HEK293 (cell line): ENCODE data around the gene POLD1.
A peak's percentile ranks its signal among the peaks of the same experiment; 100 is the strongest.

Experiments
- CTCF ChIA-PET: fragments of 350-600 bp; formaldehyde crosslinking; extraction: SDS; loops from one replicate; lab custom pipeline; 2021; ENCODE audit warnings: antibody characterized with exemption; lab: Yijun Ruan, JAX
- POLR2A ChIA-PET: fragments of 300-600 bp; formaldehyde crosslinking; extraction: SDS; loops from one replicate; lab custom pipeline; 2020; ENCODE audit warnings: antibody characterized with exemption, inconsistent platforms; lab: Yijun Ruan, JAX
- H3K27ac ChIP-seq: fragments of 200-500 bp; sonication (Bioruptor generic); 2 replicates; pipeline ENCODE4 v1.5.1; 2014; ENCODE audit warnings: low read depth, low read length, control low read depth, inconsistent platforms; ENCODE audit errors: extremely low read depth
- H3K36me3 ChIP-seq, 2 experiments: fragments of 200-500 bp in 1 of 2; sonication (Bioruptor generic) in 1 of 2; 1 replicate in 1 of 2; 2 replicates in 1 of 2; pipeline ENCODE4 v1.5.1; 2014 to 2017; ENCODE audit warnings: inconsistent platforms in 2 of 2, low read length in 2 of 2; ENCODE audit not compliant: control insufficient read depth in 2 of 2, insufficient read depth in 1 of 2
- H3K4me1 ChIP-seq: fragments of 200-500 bp; sonication (Bioruptor generic); 2 replicates; pipeline ENCODE4 v1.5.1; 2014; ENCODE audit warnings: mild to moderate bottlenecking, low read length, inconsistent platforms; ENCODE audit not compliant: control insufficient read depth, insufficient read depth
- H3K4me3 ChIP-seq: 2 replicates; pipeline ENCODE4 v1.5.1; 2011; ENCODE audit warnings: low read depth, mild to moderate bottlenecking, control low read depth, low read length, moderate library complexity
- H3K9me3 ChIP-seq: fragments of 200-500 bp; sonication (Bioruptor generic); 2 replicates; pipeline ENCODE4 v1.5.1; 2014; ENCODE audit warnings: low read depth, low read length, inconsistent platforms; ENCODE audit not compliant: control insufficient read depth, insufficient read depth
- EGR2 ChIP-seq: fragments of 450-650 bp; formaldehyde crosslinking; IDR thresholded peaks from 2 replicates; pipeline ENCODE4 v1.5.1; 2016; ENCODE audit warnings: low read depth, missing biosample characterization, missing genetic modification characterization
- HOXC10 ChIP-seq: sonication (generic); formaldehyde crosslinking; IDR thresholded peaks from 2 replicates; pipeline ENCODE4 v1.8.1; 2023; ENCODE audit warnings: mild to moderate bottlenecking, missing genetic modification reagents
- HOXD13 ChIP-seq: sonication (generic); formaldehyde crosslinking; IDR thresholded peaks from 2 replicates; pipeline ENCODE4 v1.8.0; 2022; ENCODE audit warnings: missing genetic modification reagents, borderline replicate concordance
- SCRT1 ChIP-seq: fragments of 450-650 bp; formaldehyde crosslinking; IDR thresholded peaks from 2 replicates; pipeline ENCODE4 v1.5.1; 2016; ENCODE audit warnings: missing biosample characterization, missing genetic modification characterization, borderline replicate concordance
- SCRT2 ChIP-seq: fragments of 450-650 bp; formaldehyde crosslinking; IDR thresholded peaks from 2 replicates; pipeline ENCODE4 v1.5.1; 2016; ENCODE audit warnings: missing biosample characterization, missing genetic modification characterization
- ZBTB17 ChIP-seq: fragments of 450-650 bp; formaldehyde crosslinking; IDR thresholded peaks from 2 replicates; pipeline ENCODE4 v1.5.1; 2016; ENCODE audit warnings: missing biosample characterization, missing genetic modification characterization
- ZBTB20 ChIP-seq: fragments of 450-650 bp; formaldehyde crosslinking; IDR thresholded peaks from 2 replicates; pipeline ENCODE4 v1.5.1; 2016; ENCODE audit warnings: missing biosample characterization, missing genetic modification characterization
- ZBTB48 ChIP-seq: fragments of 450-650 bp; formaldehyde crosslinking; IDR thresholded peaks from 2 replicates; pipeline ENCODE4 v1.5.1; 2016; ENCODE audit warnings: missing biosample characterization, missing genetic modification characterization
- ZBTB8A ChIP-seq: fragments of 450-650 bp; formaldehyde crosslinking; IDR thresholded peaks from 2 replicates; pipeline ENCODE4 v1.5.1; 2016; ENCODE audit warnings: missing biosample characterization, missing genetic modification characterization
- ZNF133 ChIP-seq: fragments of 450-650 bp; formaldehyde crosslinking; IDR thresholded peaks from 2 replicates; pipeline ENCODE4 v1.5.1; 2016; ENCODE audit warnings: missing biosample characterization, missing genetic modification characterization
- ZNF138 ChIP-seq: fragments of 450-650 bp; formaldehyde crosslinking; IDR thresholded peaks from 2 replicates; pipeline ENCODE4 v1.5.1; 2016; ENCODE audit warnings: missing biosample characterization, missing genetic modification characterization, borderline replicate concordance
- ZNF169 ChIP-seq: fragments of 450-650 bp; formaldehyde crosslinking; IDR thresholded peaks from 2 replicates; pipeline ENCODE4 v1.5.1; 2016; ENCODE audit warnings: missing biosample characterization, missing genetic modification characterization
- ZNF211 ChIP-seq: fragments of 450-650 bp; formaldehyde crosslinking; IDR thresholded peaks from 2 replicates; pipeline ENCODE4 v1.5.1; 2016; ENCODE audit warnings: low read depth, missing biosample characterization, missing genetic modification characterization
- ZNF311 ChIP-seq: fragments of 450-650 bp; formaldehyde crosslinking; IDR thresholded peaks from 2 replicates; pipeline ENCODE4 v1.5.1; 2017; ENCODE audit warnings: missing biosample characterization, missing genetic modification characterization, borderline replicate concordance
- ZNF335 ChIP-seq: fragments of 450-650 bp; formaldehyde crosslinking; conservative IDR thresholded peaks from 2 replicates; pipeline ENCODE4 v1.5.1; 2016; ENCODE audit warnings: missing biosample characterization, missing genetic modification characterization
- ZNF366 ChIP-seq: fragments of 450-650 bp; formaldehyde crosslinking; conservative IDR thresholded peaks from 2 replicates; pipeline ENCODE4 v1.5.1; 2016; ENCODE audit warnings: missing biosample characterization, missing genetic modification characterization
- ZNF416 ChIP-seq: fragments of 450-650 bp; formaldehyde crosslinking; IDR thresholded peaks from 2 replicates; pipeline ENCODE4 v1.5.1; 2016; ENCODE audit warnings: missing biosample characterization, missing genetic modification characterization
- ZNF623 ChIP-seq: fragments of 450-650 bp; formaldehyde crosslinking; IDR thresholded peaks from 2 replicates; pipeline ENCODE4 v1.5.1; 2016; ENCODE audit warnings: missing biosample characterization, missing genetic modification characterization
- ZNF776 ChIP-seq: fragments of 450-650 bp; formaldehyde crosslinking; IDR thresholded peaks from 2 replicates; pipeline ENCODE4 v1.5.0; 2017; ENCODE audit warnings: missing biosample characterization, missing genetic modification characterization, borderline replicate concordance
- ZNF791 ChIP-seq: fragments of 450-650 bp; formaldehyde crosslinking; IDR thresholded peaks from 2 replicates; pipeline ENCODE4 v1.5.1; 2016; ENCODE audit warnings: missing biosample characterization, missing genetic modification characterization
- ZNF837 ChIP-seq: fragments of 450-650 bp; formaldehyde crosslinking; IDR thresholded peaks from 2 replicates; pipeline ENCODE4 v1.5.1; 2016; ENCODE audit warnings: missing biosample characterization, missing genetic modification characterization
- ZXDB ChIP-seq: fragments of 450-650 bp; formaldehyde crosslinking; IDR thresholded peaks from 2 replicates; pipeline ENCODE4 v1.5.1; 2016; ENCODE audit warnings: missing biosample characterization, missing genetic modification characterization
- TF ChIP-seq, protein P1 (sequence below): fragments of 450-650 bp; formaldehyde crosslinking; IDR thresholded peaks from 2 replicates; pipeline ENCODE4; 2016; ENCODE audit warnings: missing biosample characterization, missing genetic modification characterization
- TF ChIP-seq, protein P2 (sequence below): fragments of 450-650 bp; formaldehyde crosslinking; IDR thresholded peaks from 2 replicates; pipeline ENCODE4 v1.5.1; 2016; ENCODE audit warnings: missing biosample characterization, missing genetic modification characterization
- TF ChIP-seq, protein P3 (sequence below): fragments of 450-650 bp; formaldehyde crosslinking; conservative IDR thresholded peaks from 2 replicates; pipeline ENCODE4 v1.5.1; 2016; ENCODE audit warnings: low read depth, missing biosample characterization, missing genetic modification characterization

POLD1 gene

GRCh38 chr19:50383001-50383851 lies 921 bp upstream of the POLD1 start:
- TF ChIP-seq, protein P1, sequence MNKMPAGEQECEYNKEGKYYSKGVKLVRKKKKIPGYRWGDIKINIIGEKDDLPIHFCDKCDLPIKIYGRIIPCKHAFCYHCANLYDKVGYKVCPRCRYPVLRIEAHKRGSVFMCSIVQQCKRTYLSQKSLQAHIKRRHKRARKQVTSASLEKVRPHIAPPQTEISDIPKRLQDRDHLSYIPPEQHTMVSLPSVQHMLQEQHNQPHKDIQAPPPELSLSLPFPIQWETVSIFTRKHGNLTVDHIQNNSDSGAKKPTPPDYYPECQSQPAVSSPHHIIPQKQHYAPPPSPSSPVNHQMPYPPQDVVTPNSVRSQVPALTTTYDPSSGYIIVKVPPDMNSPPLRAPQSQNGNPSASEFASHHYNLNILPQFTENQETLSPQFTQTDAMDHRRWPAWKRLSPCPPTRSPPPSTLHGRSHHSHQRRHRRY (tag by site-specific recombination), result no peak
- 0 out of 2 replicates have a peak, but pooled peaks have one; percentile 26 for TF ChIP-seq HOXD13 (CRISPR knock-in tag)
- 0 out of 2 replicates have a peak, but pooled peaks have one; percentile 33 for TF ChIP-seq HOXC10 (CRISPR knock-in tag)
- no peak for TF ChIP-seq ZNF311
- no peak for TF ChIP-seq ZBTB48 (tag by site-specific recombination)
- TF ChIP-seq ZNF366, result peak; percentile 70
- no peak for TF ChIP-seq ZNF837 (tag by site-specific recombination)
- TF ChIP-seq ZNF169 (tag by site-specific recombination), result no peak
- no peak for TF ChIP-seq ZNF211 (tag by site-specific recombination)
- TF ChIP-seq, all 188 proteins: peak for 3
- Histone ChIP-seq H3K27ac (peak overlapping the region; percentile 29), H3K9me3 (no peaks in the 10 kb centered on the region), H3K4me1 (0 out of 2 replicates have a peak, but pooled peaks cover 2% of the 10 kb centered on the region), H3K36me3 (peaks cover 25 to 68% of the 10 kb centered on the region in 2 experiments), H3K4me3 (peak overlapping the region; percentile 38)
- ChIA-PET POLR2A (interaction anchor here (0.5 to 2.2 kb wide), 15 partner anchors 7 to 888 kb away, joined by 3 to 22 read pairs (median 3); partner anchors contain the start of gene NR1H2), CTCF (interaction anchor here (0.7 to 1.3 kb wide), 3 partner anchors 77 to 1394 kb away, joined by 3 to 5 read pairs (median 5); no protein-coding TSS in a partner anchor)

GRCh38 chr19:50384685-50385535 lies 763 bp downstream of the POLD1 start:
- H3K4me1 ChIP-seq, result 0 out of 2 replicates have a peak, but pooled peaks cover 2% of the 10 kb centered on the region
- H3K9me3 ChIP-seq, result no peaks in the 10 kb centered on the region
- peak overlapping the region; percentile 61; the same call in 1 of the 2 replicates for H3K27ac ChIP-seq
- H3K4me3 ChIP-seq, result peak overlapping the region; percentile 85
- ChIA-PET CTCF (interaction anchor here (0.7 to 1.8 kb wide), 6 partner anchors 10 to 971 kb away, joined by 3 to 7 read pairs (median 5); no protein-coding TSS in a partner anchor), POLR2A (interaction anchor here (0.5 to 2.2 kb wide), 21 partner anchors 9 to 1650 kb away, joined by 3 to 22 read pairs (median 4); partner anchors contain the start of genes KCNC3, MYH14 and NR1H2)
- peaks cover 31 to 61% of the 10 kb centered on the region in 2 experiments for H3K36me3 ChIP-seq
- TF ChIP-seq ZBTB17 (tag by site-specific recombination) (0 out of 2 replicates have a peak, but pooled peaks have one; percentile 47), SCRT2 (tag by site-specific recombination) (peak; percentile 89), ZNF623 (tag by site-specific recombination) (0 out of 2 replicates have a peak, but pooled peaks have one; percentile 0), ZNF416 (tag by site-specific recombination) (0 out of 2 replicates have a peak, but pooled peaks have one; percentile 14), ZBTB8A (tag by site-specific recombination) (0 out of 2 replicates have a peak, but pooled peaks have one; percentile 21), EGR2 (tag by site-specific recombination) (peak; percentile 96), ZNF133 (no peak), SCRT1 (tag by site-specific recombination) (peak; percentile 42; the same call in 1 of the 2 replicates), ZNF335 (0 out of 2 replicates have a peak, but pooled peaks have one; percentile 1), ZNF791 (tag by site-specific recombination) (no peak), ZNF776 (no peak), ZXDB (tag by site-specific recombination) (no peak), ZNF138 (tag by site-specific recombination) (no peak), ZBTB20 (tag by site-specific recombination) (0 out of 2 replicates have a peak, but pooled peaks have one; percentile 21)
- TF ChIP-seq, protein P2, sequence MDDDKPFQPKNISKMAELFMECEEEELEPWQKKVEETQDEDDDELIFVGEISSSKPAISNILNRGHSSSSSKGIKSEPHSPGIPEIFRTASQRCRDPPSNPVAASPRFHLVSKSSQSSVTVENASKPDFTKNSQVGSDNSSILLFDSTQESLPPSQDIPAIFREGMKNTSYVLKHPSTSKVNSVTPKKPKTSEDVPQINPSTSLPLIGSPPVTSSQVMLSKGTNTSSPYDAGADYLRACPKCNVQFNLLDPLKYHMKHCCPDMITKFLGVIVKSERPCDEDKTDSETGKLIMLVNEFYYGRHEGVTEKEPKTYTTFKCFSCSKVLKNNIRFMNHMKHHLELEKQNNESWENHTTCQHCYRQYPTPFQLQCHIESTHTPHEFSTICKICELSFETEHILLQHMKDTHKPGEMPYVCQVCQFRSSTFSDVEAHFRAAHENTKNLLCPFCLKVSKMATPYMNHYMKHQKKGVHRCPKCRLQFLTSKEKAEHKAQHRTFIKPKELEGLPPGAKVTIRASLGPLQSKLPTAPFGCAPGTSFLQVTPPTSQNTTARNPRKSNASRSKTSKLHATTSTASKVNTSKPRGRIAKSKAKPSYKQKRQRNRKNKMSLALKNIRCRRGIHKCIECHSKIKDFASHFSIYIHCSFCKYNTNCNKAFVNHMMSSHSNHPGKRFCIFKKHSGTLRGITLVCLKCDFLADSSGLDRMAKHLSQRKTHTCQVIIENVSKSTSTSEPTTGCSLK (tag by site-specific recombination), result no peak
- TF ChIP-seq, protein P3, sequence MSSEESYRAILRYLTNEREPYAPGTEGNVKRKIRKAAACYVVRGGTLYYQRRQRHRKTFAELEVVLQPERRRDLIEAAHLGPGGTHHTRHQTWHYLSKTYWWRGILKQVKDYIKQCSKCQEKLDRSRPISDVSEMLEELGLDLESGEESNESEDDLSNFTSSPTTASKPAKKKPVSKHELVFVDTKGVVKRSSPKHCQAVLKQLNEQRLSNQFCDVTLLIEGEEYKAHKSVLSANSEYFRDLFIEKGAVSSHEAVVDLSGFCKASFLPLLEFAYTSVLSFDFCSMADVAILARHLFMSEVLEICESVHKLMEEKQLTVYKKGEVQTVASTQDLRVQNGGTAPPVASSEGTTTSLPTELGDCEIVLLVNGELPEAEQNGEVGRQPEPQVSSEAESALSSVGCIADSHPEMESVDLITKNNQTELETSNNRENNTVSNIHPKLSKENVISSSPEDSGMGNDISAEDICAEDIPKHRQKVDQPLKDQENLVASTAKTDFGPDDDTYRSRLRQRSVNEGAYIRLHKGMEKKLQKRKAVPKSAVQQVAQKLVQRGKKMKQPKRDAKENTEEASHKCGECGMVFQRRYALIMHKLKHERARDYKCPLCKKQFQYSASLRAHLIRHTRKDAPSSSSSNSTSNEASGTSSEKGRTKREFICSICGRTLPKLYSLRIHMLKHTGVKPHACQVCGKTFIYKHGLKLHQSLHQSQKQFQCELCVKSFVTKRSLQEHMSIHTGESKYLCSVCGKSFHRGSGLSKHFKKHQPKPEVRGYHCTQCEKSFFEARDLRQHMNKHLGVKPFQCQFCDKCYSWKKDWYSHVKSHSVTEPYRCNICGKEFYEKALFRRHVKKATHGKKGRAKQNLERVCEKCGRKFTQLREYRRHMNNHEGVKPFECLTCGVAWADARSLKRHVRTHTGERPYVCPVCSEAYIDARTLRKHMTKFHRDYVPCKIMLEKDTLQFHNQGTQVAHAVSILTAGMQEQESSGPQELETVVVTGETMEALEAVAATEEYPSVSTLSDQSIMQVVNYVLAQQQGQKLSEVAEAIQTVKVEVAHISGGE (tag by site-specific recombination), result 0 out of 2 replicates have a peak, but pooled peaks have one; percentile 12
